Glomerular endothelial cell (primary cell): ENCODE results near the gene STK39. TPM values are rescaled to one million over a fixed set of nuclear protein-coding genes. Genes with fewer than 3 reads are reported as not detected.

ENCODE experiments used
- DNase-seq: peaks from one replicate; pipeline ENCODE4 v3.0.0-alpha.2; 2011; ENCODE audit warnings: low read depth, low spot score; ENCODE audit errors: extremely low read depth
- total RNA-seq: library from RNA; depleted of rRNA; stranded (reverse); fragments of >200 nt; gene quantifications from 2 replicates; pipeline ENCODE4 v1.2.3, GENCODE V29; 2015

STK39 gene
- total RNA-seq, 1 donor from 2014 or later, result 11.8 TPM

- no peak for DNase-seq
Observed at GRCh38 chr2:168244318-168244717, 3.1 kb downstream of the STK39 start.

GRCh38 chr2:168243061-168243460 lies 4.3 kb downstream of the STK39 start:
- no peak for DNase-seq

GRCh38 chr2:168241746-168242145 lies 5.6 kb downstream of the STK39 start:
- no peak for DNase-seq

GRCh38 chr2:168241208-168241607 lies 6.2 kb downstream of the STK39 start:
- DNase-seq, result no peak

GRCh38 chr2:168239281-168239680 lies 8.1 kb downstream of the STK39 start:
- DNase-seq, result no peak

- DNase-seq, result no peak
Observed at GRCh38 chr2:168237741-168238140, 9.7 kb downstream of the STK39 start.

GRCh38 chr2:168234407-168235085 lies 12.8 kb downstream of the STK39 start:
- no peak for DNase-seq

- DNase-seq, result no peak
Observed at GRCh38 chr2:168233726-168234406, 13.5 kb downstream of the STK39 start.

- DNase-seq, result no peak
Observed at GRCh38 chr2:168233166-168233565, 14.2 kb downstream of the STK39 start.

GRCh38 chr2:168231609-168232241 lies 15.7 kb downstream of the STK39 start:
- no peak for DNase-seq

GRCh38 chr2:168230389-168230788 lies 17.0 kb downstream of the STK39 start:
- DNase-seq, result no peak

- no peak for DNase-seq
Observed at GRCh38 chr2:168224346-168224745, 23.0 kb downstream of the STK39 start.

- DNase-seq, result no peak
Observed at GRCh38 chr2:168222088-168222487, 25.3 kb downstream of the STK39 start.

GRCh38 chr2:168220965-168221819 lies 26.2 kb downstream of the STK39 start:
- peak; percentile 73 for DNase-seq

GRCh38 chr2:168217920-168218319 lies 29.5 kb downstream of the STK39 start:
- no peak for DNase-seq

- DNase-seq, result no peak
Observed at GRCh38 chr2:168216351-168217005, 30.9 kb downstream of the STK39 start.

- DNase-seq, result no peak
Observed at GRCh38 chr2:168215813-168216212, 31.6 kb downstream of the STK39 start.

GRCh38 chr2:168212866-168213265 lies 34.5 kb downstream of the STK39 start:
- no peak for DNase-seq

GRCh38 chr2:168212167-168212566 lies 35.2 kb downstream of the STK39 start:
- no peak for DNase-seq

GRCh38 chr2:168211664-168212163 lies 35.7 kb downstream of the STK39 start:
- DNase-seq, result no peak
